HepG2 (cell line): ENCODE data around the gene PSMC3IP. TPM values are rescaled to one million over a fixed set of nuclear protein-coding genes. Genes with fewer than 3 reads are reported as not detected.

Experiments used
- ATAC-seq: fragments of 200-7000 bp; cut with Tn5 transposase; 3 replicates; pipeline ENCODE4 v1.9.1; 2020; ENCODE audit warnings: mild to moderate bottlenecking, moderate library complexity
- BruUV-seq: library from RNA; stranded (reverse); fragments of 400-500 nt; replicated peaks from 2 replicates; lab custom pipeline; 2021; lab: Mats Ljungman, UMichigan
- CTCF ChIA-PET: fragments of 300-600 bp; formaldehyde crosslinking; extraction: SDS; loops from one replicate; lab custom pipeline; 2021; ENCODE audit warnings: low total read pairs, inconsistent platforms, low intra/inter-chr PET ratio; lab: Yijun Ruan, JAX
- POLR2A ChIA-PET: fragments of 350-600 bp; sonication (Branson Sonifier 250); formaldehyde crosslinking; loops from one replicate; lab custom pipeline; 2020; ENCODE audit warnings: antibody characterized with exemption, inconsistent platforms; lab: Yijun Ruan, JAX
- DNase-seq: peaks from one replicate; pipeline ENCODE4 v3.0.0-alpha.2; 2015; ENCODE audit warnings: low spot score
- FAIRE-seq: peaks from 3 replicates; lab custom pipeline; 2011; peaks lifted over from hg19 to GRCh38; lab: Jason Lieb, UNC
- H2AFZ ChIP-seq: one replicate; pipeline ENCODE4 v1.6.1; 2011; ENCODE audit warnings: low read length, inconsistent platforms
- H3K27ac ChIP-seq: fragments of 300-600 bp; 3 replicates; pipeline ENCODE4 v1.8.0; 2011; ENCODE audit warnings: mixed run types, mild to moderate bottlenecking, mixed read lengths, low read length, inconsistent platforms; ENCODE audit not compliant: insufficient read depth; ENCODE audit errors: extremely low read length
- H3K27me3 ChIP-seq, 2 experiments: fragments of 200-600 bp in 1 of 2; 2 replicates in 1 of 2; 3 replicates in 1 of 2; pipeline versions ENCODE4 v1.6.0 to v1.8.0; 2011; ENCODE audit warnings: low read length in 2 of 2, mild to moderate bottlenecking in 2 of 2, moderate library complexity in 2 of 2, inconsistent platforms in 1 of 2; ENCODE audit not compliant: insufficient read depth in 2 of 2, control insufficient read depth in 1 of 2
- H3K36me3 ChIP-seq, 2 experiments: fragments of 200-600 bp in 1 of 2; replicated peaks in 1 of 2; 2 replicates in 1 of 2; 3 replicates in 1 of 2; pipeline versions ENCODE4 v1.5.1 to v1.8.0; 2011; ENCODE audit warnings: low read length in 2 of 2, inconsistent platforms in 1 of 2; ENCODE audit not compliant: insufficient read depth in 2 of 2, control insufficient read depth in 1 of 2
- H3K4me1 ChIP-seq: 2 replicates; pipeline ENCODE4 v1.5.1; 2012; ENCODE audit warnings: low read length, inconsistent platforms; ENCODE audit not compliant: insufficient read depth
- H3K4me2 ChIP-seq: 2 replicates; pipeline ENCODE4 v1.6.0; 2011; ENCODE audit warnings: low read depth, low read length, inconsistent platforms
- H3K4me3 ChIP-seq, 3 experiments: fragments of 200-600 bp in 1 of 3; sonication (generic), shearing (Covaris generic) in 1 of 3; replicated peaks in 1 of 3; 2 replicates each; pipeline ENCODE4 v1.5.1; 2011 to 2016; ENCODE audit warnings: low read length in 3 of 3, inconsistent platforms in 2 of 3, low read depth in 2 of 3, mild to moderate bottlenecking in 2 of 3, control low read depth in 1 of 3, mixed read lengths in 1 of 3; ENCODE audit not compliant: insufficient read depth in 1 of 3
- H3K79me2 ChIP-seq: one replicate; pipeline ENCODE4 v1.6.1; 2011; ENCODE audit warnings: low read length, inconsistent platforms; ENCODE audit not compliant: insufficient read depth
- H3K9ac ChIP-seq: 2 replicates; pipeline ENCODE4 v1.6.0; 2011; ENCODE audit warnings: mild to moderate bottlenecking, low read depth, low read length, inconsistent platforms; ENCODE audit not compliant: insufficient read depth
- H3K9me3 ChIP-seq: 2 replicates; pipeline ENCODE4 v1.5.1; 2012; ENCODE audit warnings: mild to moderate bottlenecking, low read length
- H4K20me1 ChIP-seq: 2 replicates; pipeline ENCODE4 v1.6.0; 2011; ENCODE audit warnings: inconsistent platforms, mild to moderate bottlenecking, low read length, moderate library complexity; ENCODE audit not compliant: insufficient read depth
- AKNA ChIP-seq: sonication (generic); formaldehyde crosslinking; IDR thresholded peaks from 2 replicates; pipeline ENCODE4 v1.4.0; 2020; ENCODE audit warnings: missing genetic modification reagents, borderline replicate concordance
- ATF7-NPFF ChIP-seq: sonication (generic); formaldehyde crosslinking; IDR thresholded peaks from 2 replicates; pipeline ENCODE4 v1.8.1; 2023; ENCODE audit warnings: mild to moderate bottlenecking, low read depth, missing genetic modification reagents, moderate library complexity
- MYPOP ChIP-seq: sonication (generic); formaldehyde crosslinking; IDR thresholded peaks from 2 replicates; pipeline ENCODE4 v1.8.1; 2023; ENCODE audit warnings: mild to moderate bottlenecking, moderate library complexity, missing genetic modification reagents
- ZBTB10 ChIP-seq: sonication (generic); formaldehyde crosslinking; IDR thresholded peaks from 2 replicates; pipeline ENCODE4 v1.4.0; 2020; ENCODE audit warnings: missing genetic modification reagents, borderline replicate concordance
- ZBTB8A ChIP-seq: sonication (generic); formaldehyde crosslinking; IDR thresholded peaks from 2 replicates; pipeline ENCODE4 v1.4.0; 2020; ENCODE audit warnings: mild to moderate bottlenecking, low read depth, missing genetic modification reagents, borderline replicate concordance
- ZNF3 ChIP-seq: IDR thresholded peaks from 2 replicates; pipeline ENCODE4 v1.7.0; 2017; ENCODE audit warnings: inconsistent platforms
- ZNF350 ChIP-seq: sonication (generic); formaldehyde crosslinking; IDR thresholded peaks from 2 replicates; pipeline ENCODE4 v1.4.0; 2020; ENCODE audit warnings: mild to moderate bottlenecking, low read depth, missing genetic modification reagents, borderline replicate concordance
- ZNF569 ChIP-seq: sonication (generic); formaldehyde crosslinking; IDR thresholded peaks from 2 replicates; pipeline ENCODE4 v1.5.0; 2020; ENCODE audit warnings: mild to moderate bottlenecking, missing genetic modification reagents, moderate library complexity, borderline replicate concordance
- WGBS: methylation state at CpG from one replicate; pipeline ENCODE4 v1.1.6; 2017; ENCODE audit warnings: low lambda C conversion rate; 5-methylcytosine and 5-hydroxymethylcytosine counted together
- in situ Hi-C: cut with HindIII; loops from 2 replicates; pipeline ENCODE4 v1.10.0; 2017; ENCODE audit warnings: low pct_unique_long_range_greater_than_20kb; ENCODE audit not compliant: extremely low pct_ligation_motif_present
- intact Hi-C: fragments of 100-400 bp; cut with micrococcal nuclease; formaldehyde crosslinking; loops from one replicate; pipeline ENCODE4 v1.10.0; 2022; ENCODE audit not compliant: unreplicated experiment
- polyA plus RNA-seq, 8 experiments: library from polyadenylated mRNA; depleted of rRNA in 3 of 8; stranded (reverse) in 7 of 8; unstranded in 1 of 8; fragments of >200 nt; fragmentation: Illumina TruSeq in 4 of 8; extraction: Trizol in 4 of 8; gene quantifications; 2 replicates each; pipeline versions ENCODE4 v1.2.1 to v1.2.3, GENCODE V29; 2011 to 2016; ENCODE audit warnings: low read depth in 4 of 8, missing spikeins in 1 of 8, mixed read lengths in 1 of 8; ENCODE audit not compliant: insufficient read depth in 1 of 8
- total RNA-seq, 5 experiments: library from RNA; depleted of rRNA; stranded (reverse); fragments of >200 nt; fragmentation: Illumina TruSeq; extraction: Trizol; gene quantifications; 2 replicates each; pipeline ENCODE4 v1.2.3, GENCODE V29; 2016; ENCODE audit warnings: low read depth in 1 of 5

The PSMC3IP gene
- total and polyA plus RNA-seq, 2 of the 13 experiments (the other 11 are each of a cell fraction or from before 2014, with no cell fraction given) = 6.5 to 22.4 TPM

GRCh38 chr17:42535155-42536047 is 42.1 kb downstream of the PSMC3IP start (continued):
- TF ChIP-seq ZBTB10 (CRISPR knock-in tag) = no peak
- TF ChIP-seq ZNF569 = no peak
- TF ChIP-seq ZNF3 (CRISPR knock-in tag) = no peak; the same call in 1 of the 2 replicates

GRCh38 chr17:42531455-42532354 is 45.8 kb downstream of the PSMC3IP start:
- H3K9ac ChIP-seq = peak overlapping the region; percentile 76
- H3K27ac ChIP-seq = peak overlapping the region; percentile 94
- ChIA-PET CTCF (interaction anchor here (1.2 kb wide), 1 partner anchor 14 kb away, joined by 4 read pairs; no protein-coding TSS in a partner anchor), POLR2A (interaction anchor here (0.7 to 5.3 kb wide), 21 partner anchors 9 to 265 kb away, joined by 3 to 67 read pairs (median 7); partner anchors contain the start of genes CAVIN1, MLX, PSMC3IP and RETREG3)
- H3K27me3 ChIP-seq = no peaks in the 10 kb centered on the region
- peaks cover 8% of the 10 kb centered on the region for H3K79me2 ChIP-seq
- no peak overlapping the region for H2AFZ ChIP-seq
- BruUV-seq = no TSS peak
- peak overlapping the region; percentile 61 to 68 (median 68) for H3K4me3 ChIP-seq
- H4K20me1 ChIP-seq = no peaks in the 10 kb centered on the region
- no peaks in the 10 kb centered on the region for H3K9me3 ChIP-seq
- peak overlapping the region; percentile 85 for H3K4me2 ChIP-seq
- 0% methylated on average over 14 of the region's 60 CpGs for WGBS
- peak; percentile 70 for DNase-seq
- peaks cover 83% of the 10 kb centered on the region for H3K4me1 ChIP-seq
- no peaks in the 10 kb centered on the region for H3K36me3 ChIP-seq
- peak; percentile 50 for ATAC-seq
- in situ Hi-C loops (no loop called here), intact Hi-C loops (no loop called here)
- FAIRE-seq = no peak
- TF ChIP-seq ZNF350 (CRISPR knock-in tag) = peak; percentile 47; the same call in 1 of the 2 replicates
- TF ChIP-seq MYPOP (CRISPR knock-in tag) = no peak
- 0 out of 2 replicates have a peak, but pooled peaks have one; percentile 20 for TF ChIP-seq ZBTB8A (CRISPR knock-in tag)
- 0 out of 2 replicates have a peak, but pooled peaks have one; percentile 40 for TF ChIP-seq AKNA (CRISPR knock-in tag)
- TF ChIP-seq ATF7-NPFF = no peak
